HK-2 (cell line): ENCODE measurements around the gene RHPN2.
"Not testable (repeated sequence)": the region's sequence is repeated elsewhere in the genome, so short reads cannot be mapped to it uniquely, and the experiment has no call there.

Source experiments
- DNase-seq: peaks from one replicate; pipeline ENCODE4 v3.0.0-alpha.2; 2018; ENCODE audit not compliant: unreplicated experiment

The RHPN2 gene

GRCh38 chr19:33029746-33030303 lies 34.9 kb downstream of the RHPN2 start:
- no peak for DNase-seq

- not testable (repeated sequence) for DNase-seq
These were observed 38.1 kb downstream of the RHPN2 start for GRCh38 chr19:33026602-33027001.

- DNase-seq = not testable (repeated sequence)
These were observed 39.0 kb downstream of the RHPN2 start for GRCh38 chr19:33025468-33026238.

GRCh38 chr19:33024398-33024797 lies 40.3 kb downstream of the RHPN2 start:
- DNase-seq = peak; percentile 17

GRCh38 chr19:33022472-33023116 lies 42.1 kb downstream of the RHPN2 start:
- no peak for DNase-seq

- not testable (repeated sequence) for DNase-seq
These were observed 53.8 kb downstream of the RHPN2 start for GRCh38 chr19:33010891-33011290.

- no peak for DNase-seq
These were observed 56.0 kb downstream of the RHPN2 start for GRCh38 chr19:33008738-33009137.

GRCh38 chr19:33005440-33005839 lies 59.2 kb downstream of the RHPN2 start:
- no peak for DNase-seq

GRCh38 chr19:33003424-33004024 lies 61.2 kb downstream of the RHPN2 start:
- DNase-seq = peak; percentile 20

- peak; percentile 20 for DNase-seq
These were observed 62.4 kb downstream of the RHPN2 start for GRCh38 chr19:33002126-33002865.

- no peak for DNase-seq
These were observed 63.8 kb downstream of the RHPN2 start for GRCh38 chr19:33000910-33001309.

- DNase-seq = no peak
These were observed 64.2 kb downstream of the RHPN2 start for GRCh38 chr19:33000510-33000909.

GRCh38 chr19:32998722-32999121 lies 66.0 kb downstream of the RHPN2 start:
- DNase-seq = no peak

- DNase-seq = no peak
These were observed 66.9 kb downstream of the RHPN2 start for GRCh38 chr19:32997716-32998355.

GRCh38 chr19:32997061-32997464 lies 67.6 kb downstream of the RHPN2 start:
- not testable (repeated sequence) for DNase-seq

- DNase-seq = not testable (repeated sequence)
These were observed 68.7 kb downstream of the RHPN2 start for GRCh38 chr19:32995966-32996365.

GRCh38 chr19:32988724-32989123 lies 76.0 kb downstream of the RHPN2 start:
- no peak for DNase-seq

- not testable (repeated sequence) for DNase-seq
These were observed 76.4 kb downstream of the RHPN2 start for GRCh38 chr19:32988254-32988653.

- not testable (repeated sequence) for DNase-seq
These were observed 82.2 kb downstream of the RHPN2 start for GRCh38 chr19:32982488-32982887.

- not testable (repeated sequence) for DNase-seq
These were observed 84.9 kb downstream of the RHPN2 start for GRCh38 chr19:32979807-32980206.

- not testable (repeated sequence) for DNase-seq
These were observed 86.9 kb downstream of the RHPN2 start for GRCh38 chr19:32977813-32978212.
